OCI-LY3 (cell line): Measurements from ENCODE around the gene CMC2.
A peak's percentile ranks its signal among the peaks of the same experiment; 100 is the strongest.

ENCODE experiments used
- H2AFZ ChIP-seq: fragments of 200-600, 300-600 bp; shearing (Covaris generic); 2 replicates; pipeline ENCODE4 v1.6.0; 2014; ENCODE audit warnings: antibody characterized with exemption, low read depth, low read length
- H3K27ac ChIP-seq: fragments of 200-600, 300-600 bp; sonication (generic); 2 replicates; pipeline ENCODE4 v1.5.1; 2014; ENCODE audit warnings: mild to moderate bottlenecking, low read length, moderate library complexity, mixed read lengths
- H3K27me3 ChIP-seq: fragments of 200-600, 300-600 bp; sonication (generic); 2 replicates; pipeline ENCODE4 v1.6.1; 2014; ENCODE audit warnings: low read depth, low read length, mixed read lengths
- H3K36me3 ChIP-seq: fragments of 200-600, 300-600 bp; sonication (generic); replicated peaks from 2 replicates; pipeline ENCODE3; 2014; ENCODE audit warnings: low read depth, low read length, mixed read lengths
- H3K4me1 ChIP-seq: fragments of 300-600, 200-600 bp; sonication (generic); 2 replicates; pipeline ENCODE4 v1.6.1; 2014; ENCODE audit warnings: low read length, mixed read lengths
- H3K4me2 ChIP-seq: fragments of 200-600, 300-600 bp; sonication (generic); 2 replicates; pipeline ENCODE4 v1.6.1; 2014; ENCODE audit warnings: low read length, mixed read lengths
- H3K4me3 ChIP-seq: fragments of 300-600, 200-600 bp; sonication (generic); 2 replicates; pipeline ENCODE4 v1.5.1; 2014; ENCODE audit warnings: antibody characterized with exemption, mild to moderate bottlenecking, low read length, moderate library complexity
- H3K79me2 ChIP-seq: fragments of 300-600, 200-600 bp; shearing (Covaris generic); 2 replicates; pipeline ENCODE4 v1.6.1; 2014; ENCODE audit warnings: mild to moderate bottlenecking, low read length, mixed read lengths
- H3K9ac ChIP-seq: fragments of 300-600, 200-600 bp; shearing (Covaris generic); 2 replicates; pipeline ENCODE4 v1.6.0; 2014; ENCODE audit warnings: mild to moderate bottlenecking, low read length, moderate library complexity
- H3K9me3 ChIP-seq: fragments of 200-600, 300-600 bp; shearing (Covaris generic); 2 replicates; pipeline ENCODE4 v1.6.1; 2014; ENCODE audit warnings: low read length, mixed read lengths; ENCODE audit not compliant: insufficient read depth
- H4K20me1 ChIP-seq: fragments of 200-600, 300-600 bp; sonication (generic); 2 replicates; pipeline ENCODE4 v1.6.1; 2016; ENCODE audit warnings: low read length, mixed read lengths; ENCODE audit not compliant: insufficient read depth
- CTCF ChIP-seq: fragments of 200-600, 300-600 bp; sonication (generic); IDR thresholded peaks from 2 replicates; pipeline ENCODE4 v1.5.1; 2014; ENCODE audit warnings: antibody characterized with exemption, low read length, low read depth
- EZH2phosphoT487 ChIP-seq: fragments of 200-600 bp; shearing (Covaris generic); IDR thresholded peaks from 2 replicates; pipeline ENCODE4 v1.6.1; 2018; ENCODE audit warnings: antibody characterized with exemption, mixed run types, low read depth

CMC2 gene

GRCh38 chr16:81005610-81006161 lies 999 bp downstream of the CMC2 start:
- H3K79me2 ChIP-seq = peaks cover 92% of the 10 kb centered on the region
- peaks cover 10% of the 10 kb centered on the region for H3K36me3 ChIP-seq
- no peak for TF ChIP-seq EZH2phosphoT487
- TF ChIP-seq CTCF = no peak
- H3K27ac ChIP-seq = peak overlapping the region; percentile 92
- H4K20me1 ChIP-seq = peaks cover 35% of the 10 kb centered on the region
- no peaks in the 10 kb centered on the region for H3K27me3 ChIP-seq
- peak overlapping the region; percentile 95 for H3K4me3 ChIP-seq
- H3K9me3 ChIP-seq = no peaks in the 10 kb centered on the region
- peaks cover 24% of the 10 kb centered on the region for H3K4me1 ChIP-seq
- H3K9ac ChIP-seq = peak overlapping the region; percentile 94
- peak overlapping the region; percentile 100 for H3K4me2 ChIP-seq
- no peak overlapping the region for H2AFZ ChIP-seq

GRCh38 chr16:81004646-81005353 lies 1.9 kb downstream of the CMC2 start:
- peaks cover 24% of the 10 kb centered on the region for H3K4me1 ChIP-seq
- H3K9me3 ChIP-seq = no peaks in the 10 kb centered on the region
- H3K27ac ChIP-seq = peak overlapping the region; percentile 54
- H3K9ac ChIP-seq = peak overlapping the region; percentile 53
- H4K20me1 ChIP-seq = peaks cover 33% of the 10 kb centered on the region
- no peak overlapping the region for H2AFZ ChIP-seq
- peak overlapping the region; percentile 100 for H3K4me2 ChIP-seq
- H3K79me2 ChIP-seq = peaks cover 91% of the 10 kb centered on the region
- H3K27me3 ChIP-seq = no peaks in the 10 kb centered on the region
- TF ChIP-seq CTCF (peak; percentile 72), EZH2phosphoT487 (no peak)
- H3K4me3 ChIP-seq = peak overlapping the region; percentile 95
- peaks cover 10% of the 10 kb centered on the region for H3K36me3 ChIP-seq

GRCh38 chr16:81003610-81004460 lies 2.9 kb downstream of the CMC2 start:
- no peak for TF ChIP-seq CTCF
- TF ChIP-seq EZH2phosphoT487 = no peak
- H3K4me2 ChIP-seq = peak overlapping the region; percentile 100
- H3K79me2 ChIP-seq = peaks cover 91% of the 10 kb centered on the region
- no peak overlapping the region for H2AFZ ChIP-seq
- H4K20me1 ChIP-seq = peaks cover 36% of the 10 kb centered on the region
- peaks cover 5% of the 10 kb centered on the region for H3K36me3 ChIP-seq
- H3K9me3 ChIP-seq = no peaks in the 10 kb centered on the region
- no peaks in the 10 kb centered on the region for H3K27me3 ChIP-seq
- no peak overlapping the region for H3K27ac ChIP-seq
- H3K9ac ChIP-seq = peak overlapping the region; percentile 53
- H3K4me3 ChIP-seq = peak overlapping the region; percentile 95
- H3K4me1 ChIP-seq = peaks cover 24% of the 10 kb centered on the region

- Histone ChIP-seq H3K9me3 (no peaks in the 10 kb centered on the region), H3K9ac (no peak overlapping the region), H2AFZ (no peak overlapping the region), H3K27ac (no peak overlapping the region), H3K4me3 (no peak overlapping the region), H3K4me1 (peaks cover 23% of the 10 kb centered on the region), H3K4me2 (no peak overlapping the region), H3K36me3 (peaks cover 5% of the 10 kb centered on the region), H4K20me1 (peaks cover 30% of the 10 kb centered on the region), H3K79me2 (peaks cover 91% of the 10 kb centered on the region), H3K27me3 (no peaks in the 10 kb centered on the region)
- no peak for TF ChIP-seq CTCF
These were observed 3.6 kb downstream of the CMC2 start for GRCh38 chr16:81003064-81003463.
